Measurements from ENCODE around the gene DMAC1. TPM values are rescaled to one million over a fixed set of nuclear protein-coding genes. Genes with fewer than 3 reads are reported as not detected.

Gene DMAC1
- total RNA-seq, 1 experiment from 2014 or later: 67.3 TPM

GRCh38 chr9:7782400-7783120, 17.0 kb downstream of the DMAC1 start:
- no peaks in the 10 kb centered on the region for H3K27me3 Mint-ChIP-seq (ENCODE audit: insufficient read depth, unreplicated experiment)

DNA sequence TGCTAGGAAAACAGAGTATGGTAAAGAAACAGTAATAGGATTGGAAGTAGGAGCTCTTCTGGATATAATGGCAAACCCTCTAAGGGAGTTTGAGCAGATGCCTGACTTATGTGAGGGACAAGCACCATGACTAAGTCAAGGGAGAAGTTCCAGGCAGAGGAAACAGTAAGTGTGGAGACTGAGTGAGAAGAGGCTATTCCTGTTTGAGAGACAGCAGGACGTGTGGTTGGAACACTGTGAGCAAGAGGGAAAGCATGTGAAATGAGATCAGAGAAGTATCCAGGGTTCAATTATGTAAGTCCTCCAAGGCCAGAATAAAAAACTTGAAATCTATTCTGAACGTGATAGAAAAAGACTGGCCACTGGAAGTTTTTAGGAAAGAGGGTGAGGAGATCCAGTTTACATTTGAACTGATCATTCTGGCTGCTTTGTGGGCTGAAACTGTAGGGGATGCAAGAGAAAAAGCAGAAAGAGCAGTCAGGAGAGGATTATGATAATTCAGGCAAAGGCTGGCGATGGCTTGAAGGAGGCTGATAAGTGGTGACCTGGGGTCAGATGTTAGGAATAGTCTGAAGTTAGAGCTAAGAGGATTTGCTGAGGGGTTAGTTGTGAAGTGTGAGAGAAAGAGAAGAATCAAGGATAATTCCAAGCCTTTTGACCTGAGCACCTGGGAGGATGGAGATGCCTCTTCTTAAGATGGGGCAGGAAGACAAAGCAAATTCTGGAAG, 19.2 kb downstream of the DMAC1 start:
- H3K27me3 ChIP-seq (replicated peaks; ENCODE audit: control insufficient read depth, insufficient read depth, low read length): no peaks in the 10 kb centered on the region
- H3K4me3 ChIP-seq (ENCODE audit: low read depth, low read length): no peak overlapping the region
- no peaks in the 10 kb centered on the region for H3K27me3 Mint-ChIP-seq (ENCODE audit: insufficient read depth, unreplicated experiment)
- H3K36me3 Mint-ChIP-seq (ENCODE audit: insufficient read depth, unreplicated experiment): no peaks in the 10 kb centered on the region
- peaks cover 5% of the 10 kb centered on the region for H3K4me1 Mint-ChIP-seq (ENCODE audit: low read depth, unreplicated experiment)
- DNase-seq: no peak
- H3K4me1 ChIP-seq: no peaks in the 10 kb centered on the region
- no peaks in the 10 kb centered on the region for H3K9me3 ChIP-seq
- BruUV-seq (replicated peaks): no TSS peak
- H3K9me3 Mint-ChIP-seq (ENCODE audit: unreplicated experiment): peaks cover 9% of the 10 kb centered on the region
- CTCF ChIA-PET: no interaction called here
- no peak overlapping the region for H3K27ac Mint-ChIP-seq (ENCODE audit: unreplicated experiment)
- POLR2A ChIA-PET: no interaction called here
- intact Hi-C loops (cut with micrococcal nuclease; ENCODE audit: unreplicated experiment): no loop called here
- TF ChIP-seq, protein P1, sequence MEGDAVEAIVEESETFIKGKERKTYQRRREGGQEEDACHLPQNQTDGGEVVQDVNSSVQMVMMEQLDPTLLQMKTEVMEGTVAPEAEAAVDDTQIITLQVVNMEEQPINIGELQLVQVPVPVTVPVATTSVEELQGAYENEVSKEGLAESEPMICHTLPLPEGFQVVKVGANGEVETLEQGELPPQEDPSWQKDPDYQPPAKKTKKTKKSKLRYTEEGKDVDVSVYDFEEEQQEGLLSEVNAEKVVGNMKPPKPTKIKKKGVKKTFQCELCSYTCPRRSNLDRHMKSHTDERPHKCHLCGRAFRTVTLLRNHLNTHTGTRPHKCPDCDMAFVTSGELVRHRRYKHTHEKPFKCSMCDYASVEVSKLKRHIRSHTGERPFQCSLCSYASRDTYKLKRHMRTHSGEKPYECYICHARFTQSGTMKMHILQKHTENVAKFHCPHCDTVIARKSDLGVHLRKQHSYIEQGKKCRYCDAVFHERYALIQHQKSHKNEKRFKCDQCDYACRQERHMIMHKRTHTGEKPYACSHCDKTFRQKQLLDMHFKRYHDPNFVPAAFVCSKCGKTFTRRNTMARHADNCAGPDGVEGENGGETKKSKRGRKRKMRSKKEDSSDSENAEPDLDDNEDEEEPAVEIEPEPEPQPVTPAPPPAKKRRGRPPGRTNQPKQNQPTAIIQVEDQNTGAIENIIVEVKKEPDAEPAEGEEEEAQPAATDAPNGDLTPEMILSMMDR (IDR thresholded peaks at IDR 0.05; ENCODE audit: insufficient read depth in 1 of 2, low read depth in 1 of 2, low read length in 1 of 2, severe bottlenecking in 1 of 2, unreplicated experiment in 1 of 2): no peak
- H3K36me3 ChIP-seq (ENCODE audit: control insufficient read depth, insufficient read depth, low read length): no peaks in the 10 kb centered on the region
- no peak overlapping the region for H3K4me3 Mint-ChIP-seq (ENCODE audit: unreplicated experiment)

More at GRCh38 chr9:7782400-7783120, 17.0 kb downstream of the DMAC1 start:
- Mint-ChIP-seq H3K36me3 (ENCODE audit: insufficient read depth, unreplicated experiment) (no peaks in the 10 kb centered on the region), H3K4me1 (ENCODE audit: low read depth, unreplicated experiment) (peaks cover 5% of the 10 kb centered on the region), H3K27ac (ENCODE audit: unreplicated experiment) (no peak overlapping the region), H3K9me3 (ENCODE audit: unreplicated experiment) (peaks cover 9% of the 10 kb centered on the region), H3K4me3 (ENCODE audit: unreplicated experiment) (no peak overlapping the region)
- Histone ChIP-seq H3K9me3 (no peaks in the 10 kb centered on the region), H3K4me1 (no peaks in the 10 kb centered on the region), H3K27me3 (replicated peaks; ENCODE audit: control insufficient read depth, insufficient read depth, low read length) (no peaks in the 10 kb centered on the region), H3K36me3 (ENCODE audit: control insufficient read depth, insufficient read depth, low read length) (no peaks in the 10 kb centered on the region), H3K4me3 (ENCODE audit: low read depth, low read length) (no peak overlapping the region)
- TF ChIP-seq, protein P1 (IDR thresholded peaks at IDR 0.05; ENCODE audit: insufficient read depth in 1 of 2, low read depth in 1 of 2, low read length in 1 of 2, severe bottlenecking in 1 of 2, unreplicated experiment in 1 of 2): no peak
- no peak for DNase-seq
- ChIA-PET POLR2A (no interaction called here), CTCF (no interaction called here)
- intact Hi-C loops (cut with micrococcal nuclease; ENCODE audit: unreplicated experiment): no loop called here
- BruUV-seq (replicated peaks): no TSS peak

DNA sequence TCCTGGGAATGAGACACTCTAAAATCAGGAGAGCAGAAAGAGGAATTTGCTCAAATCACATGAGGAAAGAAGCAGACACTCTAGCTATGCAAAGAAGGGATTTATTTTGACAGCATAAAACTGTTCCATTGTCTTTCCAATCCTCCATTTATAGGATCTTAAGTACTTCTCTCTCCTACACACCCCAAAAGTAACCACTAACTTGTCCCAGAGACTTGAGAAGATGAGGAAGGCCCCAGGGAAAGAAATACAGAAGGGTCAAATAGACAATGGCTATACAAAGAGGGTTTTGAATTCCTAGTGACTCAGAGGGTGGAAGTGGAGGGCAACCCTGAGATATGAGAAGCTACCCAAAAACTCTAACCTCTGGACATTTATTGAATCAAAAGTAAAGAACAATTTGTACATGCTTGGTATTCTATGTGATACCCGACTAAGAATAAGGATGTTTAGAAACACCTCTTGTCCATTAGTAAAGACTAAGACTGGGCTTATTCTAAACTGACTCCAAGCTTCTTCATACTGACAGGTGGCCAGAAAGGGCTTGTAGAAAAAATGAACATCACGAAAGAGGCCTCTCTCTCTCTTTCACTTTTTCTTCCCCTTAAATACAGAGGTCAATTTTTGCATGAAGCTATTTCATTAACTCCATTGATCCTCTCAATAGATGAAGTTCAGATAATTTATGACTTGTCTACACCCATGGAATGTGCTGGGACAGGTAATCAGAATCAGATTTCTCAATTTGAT, 20.6 kb downstream of the DMAC1 start:
- BruUV-seq (replicated peaks): no TSS peak
- POLR2A ChIA-PET: no interaction called here
- H3K9me3 ChIP-seq: no peaks in the 10 kb centered on the region
- no peaks in the 10 kb centered on the region for H3K4me1 ChIP-seq
- no peak overlapping the region for H3K4me3 ChIP-seq (ENCODE audit: low read depth, low read length)
- no peak for DNase-seq
- TF ChIP-seq, protein P1 (IDR thresholded peaks at IDR 0.05; ENCODE audit: insufficient read depth in 1 of 2, low read depth in 1 of 2, low read length in 1 of 2, severe bottlenecking in 1 of 2, unreplicated experiment in 1 of 2): no peak
- H3K36me3 ChIP-seq (ENCODE audit: control insufficient read depth, insufficient read depth, low read length): no peaks in the 10 kb centered on the region
- Mint-ChIP-seq H3K4me1 (ENCODE audit: low read depth, unreplicated experiment) (peaks cover 5% of the 10 kb centered on the region), H3K4me3 (ENCODE audit: unreplicated experiment) (no peak overlapping the region), H3K27ac (ENCODE audit: unreplicated experiment) (no peak overlapping the region), H3K27me3 (ENCODE audit: insufficient read depth, unreplicated experiment) (no peaks in the 10 kb centered on the region), H3K36me3 (ENCODE audit: insufficient read depth, unreplicated experiment) (no peaks in the 10 kb centered on the region), H3K9me3 (ENCODE audit: unreplicated experiment) (peaks cover 9% of the 10 kb centered on the region)
- no peaks in the 10 kb centered on the region for H3K27me3 ChIP-seq (replicated peaks; ENCODE audit: control insufficient read depth, insufficient read depth, low read length)
- CTCF ChIA-PET: no interaction called here
- intact Hi-C loops (cut with micrococcal nuclease; ENCODE audit: unreplicated experiment): no loop called here

All from Caco-2 (cell line).